ENCODE results near the gene BRIP1. TPM values are rescaled to one million over a fixed set of nuclear protein-coding genes. Genes with fewer than 3 reads are reported as not detected.
"Not testable (repeated sequence)": the region's sequence is repeated elsewhere in the genome, so short reads cannot be mapped to it uniquely, and the experiment has no call there.

BRIP1 gene
- total RNA-seq, 4 donors from 2014 or later, result 0.13 to 0.79 (median 0.38) TPM

DNA sequence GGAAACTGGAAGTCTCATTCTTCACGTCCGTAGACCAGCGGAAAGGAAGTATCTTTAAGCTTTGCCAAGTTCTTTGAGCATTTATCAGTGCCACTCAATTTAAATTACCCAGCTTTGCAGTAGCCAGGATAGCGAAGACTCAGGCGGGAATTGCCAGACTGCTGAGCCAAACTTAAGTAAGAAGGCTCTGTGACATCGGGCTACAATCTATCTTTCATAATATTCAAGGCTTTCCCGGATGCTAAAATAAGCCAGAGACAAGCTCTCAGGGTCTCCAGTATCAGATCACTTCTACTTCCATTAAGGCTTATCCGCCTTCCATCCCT is 436 bp upstream of the BRIP1 start:
- ATAC-seq (ENCODE audit: low FRiP score) (peak; percentile 24), DNase-seq (ENCODE audit: low spot score) (no peak)
- TF ChIP-seq, protein P1, sequence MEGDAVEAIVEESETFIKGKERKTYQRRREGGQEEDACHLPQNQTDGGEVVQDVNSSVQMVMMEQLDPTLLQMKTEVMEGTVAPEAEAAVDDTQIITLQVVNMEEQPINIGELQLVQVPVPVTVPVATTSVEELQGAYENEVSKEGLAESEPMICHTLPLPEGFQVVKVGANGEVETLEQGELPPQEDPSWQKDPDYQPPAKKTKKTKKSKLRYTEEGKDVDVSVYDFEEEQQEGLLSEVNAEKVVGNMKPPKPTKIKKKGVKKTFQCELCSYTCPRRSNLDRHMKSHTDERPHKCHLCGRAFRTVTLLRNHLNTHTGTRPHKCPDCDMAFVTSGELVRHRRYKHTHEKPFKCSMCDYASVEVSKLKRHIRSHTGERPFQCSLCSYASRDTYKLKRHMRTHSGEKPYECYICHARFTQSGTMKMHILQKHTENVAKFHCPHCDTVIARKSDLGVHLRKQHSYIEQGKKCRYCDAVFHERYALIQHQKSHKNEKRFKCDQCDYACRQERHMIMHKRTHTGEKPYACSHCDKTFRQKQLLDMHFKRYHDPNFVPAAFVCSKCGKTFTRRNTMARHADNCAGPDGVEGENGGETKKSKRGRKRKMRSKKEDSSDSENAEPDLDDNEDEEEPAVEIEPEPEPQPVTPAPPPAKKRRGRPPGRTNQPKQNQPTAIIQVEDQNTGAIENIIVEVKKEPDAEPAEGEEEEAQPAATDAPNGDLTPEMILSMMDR (IDR thresholded peaks at IDR 0.05), result no peak

DNA sequence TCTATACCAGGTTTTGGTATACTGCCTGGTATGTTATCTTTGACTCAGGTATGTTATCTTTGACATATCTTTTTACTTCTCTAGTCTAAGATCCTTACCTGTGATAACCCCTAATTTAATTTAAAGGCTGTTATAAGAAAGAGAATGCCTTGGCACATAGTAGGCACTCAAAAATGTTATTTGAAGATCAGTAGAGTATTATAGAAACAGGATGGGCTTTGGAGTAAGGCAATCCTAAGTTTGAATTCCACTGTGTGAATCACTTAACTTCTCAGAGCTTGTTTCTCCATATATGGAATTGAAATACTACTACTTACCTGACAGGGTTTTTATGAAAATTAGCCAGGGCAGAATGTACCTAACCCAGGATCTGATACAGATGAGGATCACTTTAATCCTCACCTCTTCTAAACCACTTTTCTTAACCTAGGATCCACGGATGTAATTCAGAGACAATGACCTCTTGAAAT is 1.2 kb downstream of the BRIP1 start:
- TF ChIP-seq, protein P1 (IDR thresholded peaks at IDR 0.05), result no peak
- ATAC-seq (ENCODE audit: low FRiP score) (no peak), DNase-seq (ENCODE audit: low spot score) (no peak)

- not testable (repeated sequence) for ATAC-seq (ENCODE audit: low FRiP score); DNase-seq (ENCODE audit: low spot score)
Measured at GRCh38 chr17:61860397-61860796, 2.9 kb downstream of the BRIP1 start.

- ATAC-seq (ENCODE audit: low FRiP score), result no peak
- TF ChIP-seq, protein P1 (IDR thresholded peaks at IDR 0.05), result no peak
Measured at GRCh38 chr17:61856035-61856434, 7.3 kb downstream of the BRIP1 start.

DNA sequence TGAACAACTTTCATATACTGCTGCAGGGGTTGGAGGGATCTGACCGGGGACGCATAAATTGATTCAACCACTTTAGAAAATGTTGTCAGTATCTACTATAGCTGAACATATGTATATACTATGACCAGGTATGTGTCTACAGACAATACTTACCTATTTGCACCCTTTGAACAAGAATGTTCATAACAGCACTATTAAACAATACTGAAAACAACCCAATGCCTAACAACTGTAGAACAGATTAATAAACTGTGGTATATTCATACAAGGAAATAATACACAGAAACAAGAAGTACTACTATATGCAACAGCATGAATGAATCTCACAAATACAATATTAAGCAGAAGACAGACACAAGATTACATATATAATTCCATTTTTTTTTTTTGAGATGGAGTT is 10.5 kb downstream of the BRIP1 start:
- TF ChIP-seq, protein P1 (IDR thresholded peaks at IDR 0.05), result no peak
- no peak for ATAC-seq (ENCODE audit: low FRiP score)
- DNase-seq (ENCODE audit: low spot score), result no peak

More at GRCh38 chr17:61856035-61856434, 7.3 kb downstream of the BRIP1 start:
- no peak for DNase-seq (ENCODE audit: low spot score)

DNA sequence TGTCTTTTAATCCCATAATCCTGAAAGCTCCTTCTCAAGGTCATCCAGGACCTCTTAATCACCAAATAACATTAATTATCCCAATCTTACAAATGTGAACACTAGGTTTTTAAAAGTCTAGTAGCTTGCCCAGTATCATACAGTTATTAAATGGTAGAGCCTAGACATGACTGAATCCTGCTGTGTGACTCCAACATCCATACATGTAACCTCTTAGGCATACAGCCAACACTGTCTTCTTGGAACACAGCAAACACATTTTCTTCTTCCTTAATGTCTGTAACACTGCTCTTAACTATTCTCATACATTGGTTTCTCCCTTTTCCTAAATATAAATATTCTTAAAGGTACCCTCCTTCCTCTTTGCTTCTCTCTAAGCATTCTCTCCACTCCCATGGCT is 13.7 kb downstream of the BRIP1 start:
- DNase-seq (ENCODE audit: low spot score) (no peak), ATAC-seq (ENCODE audit: low FRiP score) (no peak)
- TF ChIP-seq, protein P1 (IDR thresholded peaks at IDR 0.05), result no peak

- no peak for ATAC-seq (ENCODE audit: low FRiP score)
- TF ChIP-seq, protein P1 (IDR thresholded peaks at IDR 0.05), result no peak
- no peak for DNase-seq (ENCODE audit: low spot score)
Measured at GRCh38 chr17:61848896-61849295, 14.4 kb downstream of the BRIP1 start.

DNA sequence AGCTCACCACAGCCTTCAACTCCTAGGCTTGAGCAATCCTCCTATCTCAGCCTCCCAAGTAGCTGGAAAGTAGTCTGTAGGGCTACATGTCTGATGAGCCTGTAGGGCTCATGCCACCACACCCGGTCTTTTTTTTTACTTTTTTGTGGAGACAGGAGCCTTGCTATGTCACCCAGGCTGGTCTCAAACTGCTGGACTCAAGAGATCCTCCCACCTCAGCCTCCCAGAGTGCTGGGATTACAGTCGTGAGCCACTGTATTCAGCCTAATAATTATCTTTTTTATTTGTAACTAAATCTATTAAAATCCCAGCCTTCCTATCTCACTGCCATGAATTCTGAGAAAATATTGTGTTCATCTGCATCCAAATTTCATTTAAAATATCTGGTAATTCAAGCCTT is 15.1 kb downstream of the BRIP1 start:
- ATAC-seq (ENCODE audit: low FRiP score) (no peak), DNase-seq (ENCODE audit: low spot score) (no peak)
- TF ChIP-seq, protein P1 (IDR thresholded peaks at IDR 0.05), result no peak

Measured in omental fat pad (tissue), 4 donors.